ENCODE measurements around the gene AP5S1.

DNA sequence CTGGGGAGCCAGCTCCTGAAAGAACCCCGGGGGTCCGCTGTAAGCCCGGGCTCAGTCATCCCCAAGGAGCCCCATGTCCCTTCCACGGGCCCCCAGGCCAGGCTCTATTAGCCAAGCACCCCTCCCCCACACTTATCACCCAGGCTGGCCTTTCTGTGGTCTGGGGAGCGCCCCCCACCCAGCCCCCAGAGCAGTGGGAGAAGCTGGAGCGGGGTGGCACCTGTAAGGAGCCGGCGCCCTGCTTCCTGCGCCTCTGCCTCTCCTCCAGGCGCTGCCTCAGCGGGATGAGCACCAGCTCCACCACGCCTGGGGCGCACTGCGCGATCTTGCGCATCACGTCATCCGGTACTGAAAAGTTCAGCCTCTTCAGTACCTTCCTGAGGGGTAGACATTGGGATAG is 41.4 kb upstream of the AP5S1 start:
- no peak for TF ChIP-seq EZH2 (IDR thresholded peaks at IDR 0.05; ENCODE audit: borderline replicate concordance, low read length)
- TF ChIP-seq, protein P1, sequence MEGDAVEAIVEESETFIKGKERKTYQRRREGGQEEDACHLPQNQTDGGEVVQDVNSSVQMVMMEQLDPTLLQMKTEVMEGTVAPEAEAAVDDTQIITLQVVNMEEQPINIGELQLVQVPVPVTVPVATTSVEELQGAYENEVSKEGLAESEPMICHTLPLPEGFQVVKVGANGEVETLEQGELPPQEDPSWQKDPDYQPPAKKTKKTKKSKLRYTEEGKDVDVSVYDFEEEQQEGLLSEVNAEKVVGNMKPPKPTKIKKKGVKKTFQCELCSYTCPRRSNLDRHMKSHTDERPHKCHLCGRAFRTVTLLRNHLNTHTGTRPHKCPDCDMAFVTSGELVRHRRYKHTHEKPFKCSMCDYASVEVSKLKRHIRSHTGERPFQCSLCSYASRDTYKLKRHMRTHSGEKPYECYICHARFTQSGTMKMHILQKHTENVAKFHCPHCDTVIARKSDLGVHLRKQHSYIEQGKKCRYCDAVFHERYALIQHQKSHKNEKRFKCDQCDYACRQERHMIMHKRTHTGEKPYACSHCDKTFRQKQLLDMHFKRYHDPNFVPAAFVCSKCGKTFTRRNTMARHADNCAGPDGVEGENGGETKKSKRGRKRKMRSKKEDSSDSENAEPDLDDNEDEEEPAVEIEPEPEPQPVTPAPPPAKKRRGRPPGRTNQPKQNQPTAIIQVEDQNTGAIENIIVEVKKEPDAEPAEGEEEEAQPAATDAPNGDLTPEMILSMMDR (conservative IDR thresholded peaks at IDR 0.05 in 1 of 2, IDR thresholded peaks at IDR 0.05 in 1 of 2; ENCODE audit: extremely low read depth in 1 of 2, insufficient read depth in 1 of 2, low read depth in 1 of 2, low read length in 2 of 2), result no peak
